NCI-H510A (cell line): Measurements from ENCODE around the gene PXDN.
A peak's percentile ranks its signal among the peaks of the same experiment; 100 is the strongest.
"Not testable (repeated sequence)": the region's sequence is repeated elsewhere in the genome, so short reads cannot be mapped to it uniquely, and the experiment has no call there.

ENCODE experiments used
- DNase-seq: peaks from one replicate; lab custom pipeline; 2025; lab: John Stamatoyannopoulos, UW

Gene PXDN

GRCh38 chr2:1744446-1745170 lies at the start of gene PXDN:
TSS of gene PXDN (minus strand) at chr2:1744515. CDS start at chr2:1744455, 60 bp downstream.
- peak; percentile 56 for DNase-seq

GRCh38 chr2:1793868-1794445 lies 49.6 kb upstream of the PXDN start:
- no peak for DNase-seq

DNA sequence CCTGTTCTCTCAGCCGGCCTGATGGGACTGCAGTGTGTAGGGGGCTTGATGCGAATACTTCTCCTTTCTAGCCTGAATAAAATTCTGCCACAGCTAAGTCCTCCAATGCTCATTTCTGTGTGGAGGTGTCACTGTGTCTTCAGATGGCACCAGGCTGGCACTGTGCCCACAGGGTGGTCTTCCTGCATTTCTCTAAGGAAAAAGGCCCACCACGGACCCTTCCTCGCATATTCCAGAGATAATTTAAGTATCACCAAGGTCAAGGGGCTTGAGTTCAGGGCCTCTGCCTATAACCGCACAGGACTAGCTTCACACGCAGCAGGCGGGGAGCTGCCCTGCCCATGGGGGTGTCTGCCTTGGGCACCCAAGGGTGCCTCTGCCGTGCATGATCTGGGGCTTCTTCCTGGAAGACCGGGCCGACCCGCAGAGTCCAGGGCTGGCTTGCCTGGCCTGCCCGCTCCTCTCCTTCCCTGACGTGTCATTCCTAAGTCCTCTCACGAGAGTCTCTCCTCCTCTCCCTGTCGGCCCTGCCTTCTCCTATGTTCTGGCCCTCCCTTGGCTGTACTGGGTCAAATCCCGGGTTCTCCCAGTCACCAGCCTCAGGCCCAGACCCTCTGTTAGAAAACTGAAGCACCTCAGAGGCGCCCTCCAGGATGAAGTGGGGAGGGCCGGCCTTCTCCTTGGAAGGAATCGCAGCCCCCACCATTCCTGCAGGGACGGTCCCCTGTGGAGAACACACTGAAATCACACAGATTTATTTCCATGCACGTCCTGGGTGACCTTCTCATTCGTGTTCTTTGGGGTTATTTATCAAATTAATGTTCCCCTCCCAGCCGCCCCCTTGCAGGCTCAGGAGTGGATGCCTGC lies 48.9 kb upstream of the PXDN start:
- no peak for DNase-seq

DNA sequence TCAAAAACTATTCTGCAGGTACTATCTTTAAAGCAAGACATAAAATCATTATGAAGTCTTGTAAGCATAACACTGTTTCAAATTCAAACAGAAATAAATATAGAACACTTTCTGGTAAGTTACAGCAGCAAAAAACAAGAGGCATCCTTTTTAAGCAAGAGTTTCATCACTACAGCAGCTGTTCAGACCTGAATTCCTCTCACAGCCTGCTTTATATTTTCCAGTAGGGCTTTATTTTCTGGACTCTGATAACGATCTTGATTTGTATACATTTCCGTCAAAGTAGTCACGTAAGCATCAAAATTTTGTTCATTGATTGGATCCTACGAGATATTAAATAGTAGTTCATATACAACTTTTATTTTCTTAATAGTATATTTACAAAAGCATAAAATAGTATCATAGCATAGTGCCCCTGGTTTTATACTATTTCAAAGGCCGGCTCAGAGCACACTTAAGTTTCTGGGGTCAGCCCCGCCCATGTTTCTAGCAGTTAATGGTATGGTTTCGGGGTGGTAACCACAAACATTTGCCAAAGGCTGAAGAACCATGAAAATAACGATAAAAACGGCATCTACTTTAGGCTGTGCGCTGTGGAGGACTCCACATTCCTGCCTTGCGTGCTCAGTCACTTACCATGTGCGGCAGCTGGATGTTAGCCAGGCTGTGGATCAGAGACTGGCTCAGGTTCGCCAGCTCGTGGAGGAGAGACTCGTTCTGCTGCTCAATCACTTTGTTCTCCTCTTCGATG lies 47.5 kb upstream of the PXDN start:
- no peak for DNase-seq

DNA sequence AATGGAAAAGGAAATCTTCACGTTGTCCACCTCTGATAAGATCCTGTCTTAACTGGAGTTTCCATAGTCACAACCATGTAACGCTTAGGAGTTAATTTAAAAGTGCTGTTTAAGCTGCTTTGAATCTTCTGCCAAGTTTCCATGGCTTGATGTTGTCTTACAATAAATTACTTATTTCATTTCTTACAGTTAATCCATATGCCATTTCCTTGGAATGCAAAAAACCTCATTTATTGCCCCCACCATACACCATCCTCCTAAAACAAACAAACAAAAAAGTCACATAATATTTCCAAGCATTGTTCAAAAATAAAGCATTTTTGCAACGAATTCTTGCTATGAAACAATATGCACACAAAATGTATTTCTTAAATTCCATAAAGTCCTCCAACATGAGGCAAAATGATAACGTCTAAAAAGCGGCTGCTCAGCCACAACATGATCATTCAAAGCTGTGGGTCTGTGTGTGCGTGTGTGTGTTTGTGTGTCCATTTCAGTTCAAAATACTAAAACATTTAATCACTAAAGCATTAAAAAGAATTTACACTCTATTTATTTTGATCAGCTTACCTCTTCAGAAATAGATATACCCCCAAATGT lies 46.8 kb upstream of the PXDN start:
- DNase-seq = no peak

GRCh38 chr2:1790473-1790872 lies 46.2 kb upstream of the PXDN start:
- no peak for DNase-seq

GRCh38 chr2:1789610-1790009 lies 45.3 kb upstream of the PXDN start:
- no peak for DNase-seq

DNA sequence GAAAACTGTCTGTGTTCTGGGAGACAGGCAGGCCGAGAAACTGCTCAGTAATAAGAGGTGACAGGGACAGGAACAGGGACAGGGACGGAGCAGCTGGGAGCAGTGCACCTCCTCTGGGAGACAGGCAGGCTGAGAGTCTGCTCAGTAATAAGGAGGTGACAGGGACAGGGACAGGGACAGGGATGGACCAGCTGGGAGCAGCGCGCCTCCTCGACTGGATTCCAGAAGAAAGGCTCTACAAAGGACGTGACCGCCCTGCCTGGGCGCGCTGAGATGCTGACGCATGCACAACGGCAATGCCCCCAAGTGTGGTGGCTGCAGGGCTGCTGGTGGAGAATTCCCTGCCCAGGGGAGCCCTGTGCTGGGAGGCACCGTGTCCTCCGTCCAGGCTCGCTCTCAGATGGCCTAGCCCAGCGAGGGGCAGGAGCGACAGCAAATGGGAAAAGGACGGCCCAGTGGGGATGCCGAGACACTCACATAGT lies 44.2 kb upstream of the PXDN start:
- no peak for DNase-seq

DNA sequence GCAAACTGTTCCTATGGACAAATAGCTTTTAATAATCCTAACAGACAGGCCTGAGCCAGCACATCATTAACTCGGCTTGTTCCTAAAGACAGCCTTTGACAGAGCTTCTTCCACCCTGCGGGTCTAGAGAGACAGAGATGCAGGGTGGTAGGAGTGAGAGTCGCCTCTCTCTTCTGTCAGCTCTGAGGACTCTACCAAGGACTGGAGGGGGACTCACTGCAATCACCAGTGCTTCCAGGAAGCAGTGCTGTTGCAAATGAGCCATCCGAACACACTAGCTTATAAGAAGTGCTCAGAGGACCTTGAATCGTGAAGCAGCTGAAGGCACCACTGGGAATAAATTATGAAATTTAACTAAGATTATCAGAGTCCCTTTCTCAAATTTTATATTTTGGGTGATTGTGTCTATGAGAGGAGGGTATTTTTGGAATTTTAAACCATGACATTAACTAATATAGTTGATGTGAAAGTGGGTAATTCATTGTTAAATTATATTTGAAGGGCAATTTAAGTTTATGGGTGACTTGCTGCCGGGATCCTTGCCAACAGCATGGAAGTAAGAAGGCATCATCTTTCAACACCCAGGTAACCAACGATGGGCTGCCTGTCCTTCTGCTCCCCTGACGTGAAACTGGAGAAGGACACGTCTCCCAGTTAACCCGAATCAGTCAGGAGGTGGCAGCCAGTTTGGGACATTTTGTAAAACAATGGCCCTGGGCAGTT lies 43.6 kb upstream of the PXDN start:
- no peak for DNase-seq

DNA sequence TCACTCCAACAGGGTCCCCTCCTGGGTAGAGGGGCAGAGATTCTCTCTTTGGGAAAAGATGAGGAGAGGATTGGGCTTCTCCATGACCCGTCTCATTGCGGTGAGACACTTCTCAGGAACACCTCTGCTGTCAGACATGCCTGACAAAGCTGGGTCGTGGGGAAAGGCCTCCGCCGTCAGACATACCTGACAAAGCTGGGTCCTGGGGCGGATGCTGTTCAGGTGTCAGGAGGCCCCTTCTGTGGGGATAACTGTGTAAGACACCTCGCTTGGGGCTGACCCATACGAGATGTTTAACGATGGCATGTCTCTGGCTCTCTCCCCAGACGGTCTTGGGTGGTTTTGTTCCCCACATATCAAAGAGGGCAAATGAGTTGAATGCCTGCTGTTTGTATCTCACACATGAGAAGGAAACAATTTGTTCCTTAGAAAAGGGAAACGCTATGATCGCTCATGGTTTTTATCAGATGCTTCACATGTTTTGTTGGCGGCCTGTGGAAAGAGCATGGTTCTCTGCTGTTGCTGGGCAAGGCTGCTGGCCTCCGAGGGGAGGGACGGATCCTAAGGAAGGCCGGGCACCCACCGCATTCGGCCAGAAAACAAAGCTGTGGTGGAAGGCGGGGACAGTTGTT lies 40.8 kb upstream of the PXDN start:
- DNase-seq = no peak

DNA sequence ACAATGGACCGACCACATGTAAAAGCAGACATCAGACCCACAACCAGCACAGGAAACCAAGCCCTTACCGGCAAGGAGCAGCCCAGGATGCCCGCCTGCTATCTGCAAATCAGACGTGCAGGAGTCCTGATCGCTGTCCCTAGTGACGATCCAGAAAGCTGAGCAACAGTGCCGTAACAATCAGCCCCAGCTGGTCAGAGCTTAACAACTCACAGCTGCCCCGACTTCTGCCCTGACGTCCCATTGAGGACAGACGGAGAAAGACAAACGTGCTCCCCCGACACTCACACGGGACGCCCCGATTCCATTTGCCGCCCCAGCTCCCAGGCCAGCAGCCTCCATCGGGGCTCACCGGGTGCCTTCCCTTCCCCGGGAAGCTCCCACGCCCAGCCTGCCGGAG lies 39.8 kb upstream of the PXDN start:
- DNase-seq = no peak

DNA sequence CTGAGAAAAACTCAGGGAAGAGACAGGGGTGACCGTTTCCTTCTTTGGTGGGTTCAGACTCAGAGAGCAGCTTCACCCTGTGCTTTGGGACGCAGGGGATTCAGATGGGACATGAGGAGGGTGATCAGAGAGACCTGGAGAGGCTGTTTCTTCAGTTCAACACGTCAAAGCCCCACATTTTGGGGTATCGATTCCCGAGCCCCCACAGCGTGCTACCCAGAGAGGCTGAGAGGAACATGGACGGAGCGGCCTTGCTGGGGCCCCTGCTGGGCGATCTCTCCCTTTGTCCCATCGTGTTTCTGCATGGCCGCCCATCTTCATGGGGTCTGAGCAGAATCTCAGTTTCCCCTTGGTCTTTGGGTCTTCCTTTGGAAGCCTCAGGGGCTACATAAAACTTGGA lies 38.2 kb upstream of the PXDN start:
- no peak for DNase-seq

DNA sequence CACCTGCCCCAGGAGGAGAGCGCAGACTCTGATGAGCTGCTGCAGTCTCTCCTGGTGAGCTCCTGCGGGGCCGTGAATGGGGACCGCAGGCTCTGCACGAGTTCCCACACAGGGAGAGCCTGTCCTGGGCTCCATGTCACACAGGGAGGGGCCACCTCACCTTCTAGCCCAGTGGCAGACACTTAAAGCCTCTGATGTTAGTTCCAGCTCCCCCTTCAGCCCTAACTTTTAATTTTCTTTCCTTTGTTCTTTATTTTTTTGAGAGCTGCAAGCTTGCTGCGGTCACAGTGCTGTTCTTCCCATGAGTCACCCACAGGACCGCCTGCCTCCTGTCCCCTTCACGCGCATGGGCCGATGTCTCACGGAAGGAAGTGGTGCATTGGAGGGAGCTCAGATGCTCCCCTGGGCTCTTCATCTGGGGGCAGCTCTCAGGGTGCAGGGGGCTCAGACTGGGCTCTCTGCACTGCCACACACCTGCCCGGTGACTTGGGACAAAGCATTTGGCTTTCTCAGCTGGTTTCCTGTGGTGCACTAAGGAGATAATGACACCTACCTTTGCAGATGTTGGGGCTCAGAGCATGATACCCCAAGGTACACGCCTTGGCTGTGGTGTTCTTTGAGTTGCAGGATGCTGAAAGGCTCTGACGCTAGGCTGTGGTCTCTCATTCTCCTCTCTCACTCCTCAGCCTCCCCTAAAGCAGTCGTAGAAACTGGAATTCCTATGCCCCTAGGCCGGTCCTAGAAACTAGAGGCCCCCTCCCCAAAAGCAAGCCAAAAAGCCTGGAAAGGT lies 37.2 kb upstream of the PXDN start:
- DNase-seq = no peak

DNA sequence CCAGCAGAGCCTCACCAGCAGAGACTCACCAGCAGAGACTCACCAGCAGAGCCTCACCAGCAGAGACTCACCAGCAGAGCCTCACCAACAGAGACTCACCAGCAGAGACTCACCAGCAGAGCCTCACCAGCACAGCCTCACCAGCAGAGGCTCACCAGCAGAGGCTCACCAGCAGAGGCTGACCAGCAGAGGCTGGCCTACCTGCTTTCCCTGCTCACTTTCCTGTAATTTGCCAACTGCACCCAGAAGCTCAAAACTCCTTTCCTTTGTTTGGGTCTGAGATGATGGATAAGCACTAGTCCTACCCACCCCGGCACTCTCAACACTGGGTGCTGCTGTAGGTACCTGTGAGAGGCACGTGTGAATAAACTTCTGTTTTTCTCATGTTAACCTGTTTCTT lies 36.4 kb upstream of the PXDN start:
- DNase-seq = no peak

- not testable (repeated sequence) for DNase-seq
These were observed 35.7 kb upstream of the PXDN start for GRCh38 chr2:1780054-1780453.

GRCh38 chr2:1778566-1778965 lies 34.3 kb upstream of the PXDN start:
- no peak for DNase-seq

DNA sequence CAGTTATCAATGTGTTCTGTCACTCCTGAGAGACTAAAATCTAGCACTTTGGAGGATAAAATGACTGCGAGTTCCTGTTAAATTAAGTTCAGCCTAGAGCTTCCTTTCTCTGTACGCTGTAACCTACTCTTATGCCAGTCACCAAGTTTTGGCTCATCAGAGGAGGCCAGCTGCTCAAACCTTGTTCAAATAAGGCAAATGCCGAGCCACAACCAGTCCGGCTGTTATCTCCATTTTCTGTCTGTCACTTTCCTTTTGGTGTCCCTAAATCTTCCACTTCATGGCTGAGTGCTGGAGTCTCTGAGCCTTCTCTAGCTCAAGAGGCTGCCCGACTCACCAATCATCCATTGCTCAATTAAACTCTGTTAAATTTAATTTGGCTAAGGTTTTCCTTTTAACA lies 33.5 kb upstream of the PXDN start:
- no peak for DNase-seq

GRCh38 chr2:1777156-1777555 lies 32.8 kb upstream of the PXDN start:
- DNase-seq = no peak

GRCh38 chr2:1775511-1776035 lies 31.3 kb upstream of the PXDN start:
- DNase-seq = no peak

- no peak for DNase-seq
These were observed 30.6 kb upstream of the PXDN start for GRCh38 chr2:1774929-1775328.
